CD1c-positive myeloid dendritic cell (primary cell): ENCODE measurements around the gene REPS1.

ENCODE experiments used
- DNase-seq: peaks from one replicate; pipeline ENCODE4 v3.0.0-alpha.2; 2016; ENCODE audit errors: extremely low spot score

REPS1 gene

DNA sequence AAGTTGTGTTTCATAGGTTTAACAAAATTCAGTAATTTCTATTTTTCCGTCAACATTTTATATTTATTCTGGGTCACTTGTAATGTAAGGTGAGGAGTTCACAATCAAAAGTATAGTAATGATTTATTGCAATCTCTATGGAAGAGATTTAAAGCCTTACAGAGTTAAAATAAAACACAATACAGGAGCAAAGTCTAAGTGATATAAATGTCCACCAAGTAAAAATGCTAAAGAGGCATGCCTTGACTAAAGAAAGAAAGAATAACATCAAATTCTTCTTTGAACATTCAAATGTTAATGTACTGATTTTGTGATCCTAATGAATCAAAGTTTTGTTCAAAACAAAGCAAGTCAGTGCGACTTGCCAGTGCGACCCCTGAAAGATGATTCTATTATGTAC lies 61.5 kb downstream of the REPS1 start:
- DNase-seq = no peak

DNA sequence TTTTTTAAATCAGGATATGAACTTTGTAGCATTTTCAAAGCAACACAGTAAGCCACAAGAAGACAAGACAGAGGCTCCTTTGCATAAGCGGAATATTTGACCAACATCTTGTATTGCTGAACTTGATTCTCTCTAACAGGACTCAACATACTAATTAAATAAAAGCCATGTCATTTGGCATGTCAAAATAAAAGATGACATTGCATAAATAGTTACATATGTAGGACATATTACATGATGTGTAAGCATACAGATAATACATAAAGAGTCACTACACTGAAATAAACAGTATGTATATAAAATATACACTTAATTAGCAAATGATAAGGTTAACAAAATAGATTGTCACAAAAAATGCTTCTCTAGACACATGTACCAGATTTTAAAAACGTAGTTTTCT lies 62.2 kb downstream of the REPS1 start:
- DNase-seq = no peak

DNA sequence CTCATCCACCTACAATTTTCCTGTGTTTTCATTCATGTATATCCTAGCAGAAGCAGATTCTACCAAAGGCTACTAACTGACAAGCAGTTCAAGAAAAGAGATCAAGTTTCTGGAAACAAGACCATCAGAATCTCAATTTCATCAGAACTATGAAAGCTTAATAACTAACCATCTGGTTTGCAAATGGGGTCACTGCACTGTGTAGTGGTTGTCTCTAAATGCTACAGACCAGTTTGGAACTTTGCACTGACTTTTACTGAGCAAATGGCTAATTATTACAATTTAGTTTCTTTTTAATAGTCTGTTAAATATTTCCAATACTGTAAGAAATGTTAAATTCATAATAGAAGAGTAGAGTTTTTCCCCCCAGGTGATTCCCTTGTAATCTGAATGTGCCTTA lies 64.5 kb downstream of the REPS1 start:
- no peak for DNase-seq

DNA sequence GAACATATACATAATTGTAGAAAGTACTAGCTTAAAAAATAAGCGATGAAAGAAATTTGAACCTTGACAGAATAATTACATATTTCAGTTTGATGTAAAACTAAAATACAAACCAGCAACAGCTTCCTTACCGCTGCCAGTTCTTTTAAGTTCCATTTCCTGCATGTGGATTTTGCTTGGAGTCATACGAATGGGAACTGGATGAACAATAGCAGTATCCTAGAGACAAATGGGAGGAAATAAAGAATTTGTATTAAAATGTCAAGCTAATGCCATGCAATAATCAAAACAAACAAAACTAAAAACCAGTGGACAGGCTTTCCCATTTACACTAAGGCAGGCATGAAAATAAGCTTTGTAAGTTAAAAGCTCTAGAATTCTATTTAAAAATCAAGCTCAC lies 67.1 kb downstream of the REPS1 start:
- no peak for DNase-seq

DNA sequence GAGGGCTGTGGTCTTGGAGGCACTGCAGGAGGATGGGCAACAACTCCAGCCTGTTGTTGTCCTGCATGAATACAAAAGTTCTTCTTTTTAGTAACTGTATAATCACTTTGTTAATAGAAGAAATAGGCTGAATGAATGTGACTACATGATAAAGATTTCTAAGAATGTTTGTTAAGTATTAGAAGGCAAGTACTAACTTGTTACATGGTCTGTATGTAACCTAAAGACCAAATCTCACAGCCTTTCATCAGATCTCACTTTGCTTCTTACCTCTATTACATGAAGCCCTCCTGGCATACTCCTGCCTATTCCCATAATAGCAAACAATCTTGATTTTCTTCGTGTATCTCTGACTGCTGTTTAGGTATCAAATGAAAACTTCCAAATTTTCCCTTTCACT lies 73.4 kb downstream of the REPS1 start:
- DNase-seq = no peak

DNA sequence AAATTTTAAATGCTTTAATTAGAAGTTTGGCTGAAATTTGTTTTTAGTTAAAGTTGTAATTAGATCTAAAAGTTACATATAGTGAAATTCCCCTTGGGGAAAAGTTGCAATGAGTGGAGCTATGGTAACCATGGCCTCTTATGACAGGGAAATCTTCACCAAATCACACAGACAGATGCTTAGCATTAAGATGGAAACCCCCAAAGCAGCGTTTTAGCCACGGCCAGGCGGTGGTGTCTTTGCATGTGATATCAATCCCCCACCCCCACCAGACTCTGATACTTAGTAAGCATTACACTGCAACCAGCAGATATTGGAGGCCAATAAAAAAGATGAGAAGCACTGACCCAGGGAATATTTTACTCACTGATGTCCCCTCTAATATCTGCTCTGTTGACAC lies 75.7 kb downstream of the REPS1 start:
- no peak for DNase-seq

DNA sequence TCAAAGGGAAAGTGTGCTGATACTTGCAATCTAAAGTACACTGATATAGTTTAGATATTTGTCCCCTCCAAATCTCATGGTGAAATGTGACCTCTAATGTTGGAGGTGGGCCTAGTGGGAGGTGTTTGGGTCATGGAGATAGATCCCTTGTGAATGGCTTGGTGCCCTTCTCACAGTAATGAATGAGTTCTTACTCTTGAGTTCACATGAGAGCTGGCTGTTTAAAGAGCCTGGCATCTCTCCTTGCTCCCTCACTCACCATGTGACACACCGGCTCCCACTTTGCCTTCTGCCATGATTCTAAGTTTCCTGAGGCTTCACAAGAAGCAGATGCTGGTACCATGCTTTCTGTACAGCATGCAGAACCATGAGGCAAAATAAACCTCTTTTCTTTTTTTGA lies 78.1 kb downstream of the REPS1 start:
- no peak for DNase-seq

DNA sequence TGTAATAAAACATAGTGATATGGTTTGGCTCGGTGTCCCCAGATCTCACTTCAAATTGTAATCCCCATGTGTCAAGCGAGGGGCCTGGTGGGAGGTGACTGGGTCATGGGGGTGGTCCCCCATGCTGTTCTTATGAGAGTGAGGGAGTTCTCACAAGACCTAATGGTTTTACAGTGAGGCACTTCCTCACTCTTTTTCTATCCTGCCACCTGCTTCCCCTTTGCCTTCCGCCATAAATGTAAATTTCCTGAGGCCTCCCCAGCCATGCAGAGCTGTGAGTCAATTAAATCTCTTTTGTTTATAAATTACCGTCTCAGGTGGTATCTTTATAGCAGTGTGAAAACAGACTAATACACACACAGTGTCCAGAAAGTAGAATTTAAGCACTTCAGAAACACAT lies 78.5 kb downstream of the REPS1 start:
- DNase-seq = no peak

DNA sequence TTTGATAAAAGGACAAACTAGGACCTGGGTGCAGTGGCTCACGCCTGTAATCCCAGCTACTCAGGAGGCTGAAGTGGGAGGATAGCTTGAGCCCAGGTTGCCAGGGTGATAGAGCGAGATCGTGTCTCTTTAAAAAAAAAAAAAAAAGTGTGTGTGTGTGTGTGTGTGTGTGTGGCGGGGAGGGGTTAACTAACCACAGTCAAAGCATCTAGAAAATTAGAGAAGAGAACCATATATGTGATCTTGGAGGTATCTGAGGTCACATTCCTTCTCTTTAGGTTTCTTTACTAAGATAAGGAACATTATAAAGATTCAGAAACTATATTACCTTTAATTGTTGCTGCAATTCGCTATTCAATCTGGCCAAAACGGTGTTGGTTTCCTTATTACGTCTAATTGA lies 80.9 kb downstream of the REPS1 start:
- DNase-seq = no peak

DNA sequence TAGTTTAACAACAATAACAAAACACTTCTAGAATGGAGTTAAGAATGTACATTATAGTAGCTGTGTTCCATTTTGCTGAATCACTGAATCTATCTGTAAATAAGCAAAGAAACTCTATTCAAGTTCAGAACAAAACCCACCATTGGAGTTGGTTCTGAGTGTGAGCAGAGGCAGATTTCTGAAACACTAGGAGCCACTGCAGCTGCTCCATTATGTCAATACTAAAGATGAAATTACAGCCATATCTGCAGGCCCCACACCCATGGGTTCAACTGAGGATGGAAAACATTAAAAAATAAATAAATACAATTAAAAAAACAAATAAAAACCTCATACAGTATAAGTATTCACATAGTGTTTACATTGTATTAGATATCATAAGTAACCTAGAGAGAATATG lies 91.0 kb downstream of the REPS1 start:
- DNase-seq = no peak

DNA sequence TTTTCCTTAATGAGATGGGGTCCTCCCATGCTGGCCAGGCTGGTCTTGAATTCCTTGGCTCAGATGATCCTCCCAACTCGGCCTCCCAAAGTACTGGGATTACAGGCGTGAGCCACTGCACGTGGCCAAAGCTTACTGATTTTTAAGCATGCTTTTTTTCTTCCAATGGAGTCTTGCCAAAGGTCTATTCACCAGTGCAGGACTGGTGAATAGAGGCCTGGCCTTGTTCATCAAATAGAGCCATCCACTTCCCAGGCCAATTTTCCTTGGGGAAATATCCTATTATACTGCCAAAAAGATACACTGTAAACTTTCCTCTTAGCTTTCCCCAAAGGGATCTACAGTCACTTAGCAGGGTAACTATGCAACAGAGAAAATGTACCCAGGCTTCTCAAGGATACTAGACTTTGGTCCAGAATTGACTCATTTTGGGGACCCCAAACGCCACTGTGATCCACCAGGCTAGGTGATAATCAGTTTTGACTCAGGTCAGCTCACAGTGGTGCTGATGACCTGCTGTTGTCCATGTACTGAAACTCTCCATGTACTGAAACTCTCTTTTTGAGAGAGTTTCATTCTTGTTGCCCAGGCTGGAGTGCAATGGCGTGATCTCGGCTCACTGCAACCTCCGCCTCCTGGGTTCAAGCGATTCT lies 91.8 kb downstream of the REPS1 start:
- DNase-seq = no peak

DNA sequence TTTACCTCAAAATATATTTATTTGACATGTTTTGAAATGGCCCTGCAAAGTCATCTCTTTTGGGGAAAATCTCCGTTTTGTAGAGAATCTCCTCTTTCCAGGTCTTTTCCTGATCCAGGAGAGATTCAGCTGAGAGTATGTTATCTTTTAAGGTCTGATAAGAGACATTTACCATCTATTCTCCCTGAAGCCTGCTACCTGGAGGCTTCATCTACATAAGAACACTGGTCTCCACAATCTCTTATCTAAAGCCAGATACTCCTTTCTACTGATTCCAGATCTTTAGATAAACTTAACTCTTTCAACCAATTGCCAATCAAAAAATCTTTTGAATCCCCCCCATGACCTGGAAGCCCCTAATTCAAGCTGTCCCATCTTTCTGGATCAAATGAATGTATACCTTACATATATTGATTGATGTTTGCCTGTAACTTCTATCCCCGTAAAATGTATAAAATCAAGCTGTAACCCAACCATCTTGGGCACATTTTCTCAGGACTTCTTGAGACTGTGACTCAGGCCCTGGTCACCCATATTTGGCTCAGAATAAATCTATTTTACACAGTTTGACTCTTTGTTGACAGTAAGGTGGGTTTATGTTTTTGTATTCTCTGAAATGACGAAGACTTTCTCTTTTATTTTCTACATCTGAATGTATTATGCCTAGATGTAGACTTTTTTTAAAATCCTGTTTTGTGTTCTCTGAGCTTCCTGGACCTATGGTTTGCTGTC lies 96.6 kb downstream of the REPS1 start:
- no peak for DNase-seq

DNA sequence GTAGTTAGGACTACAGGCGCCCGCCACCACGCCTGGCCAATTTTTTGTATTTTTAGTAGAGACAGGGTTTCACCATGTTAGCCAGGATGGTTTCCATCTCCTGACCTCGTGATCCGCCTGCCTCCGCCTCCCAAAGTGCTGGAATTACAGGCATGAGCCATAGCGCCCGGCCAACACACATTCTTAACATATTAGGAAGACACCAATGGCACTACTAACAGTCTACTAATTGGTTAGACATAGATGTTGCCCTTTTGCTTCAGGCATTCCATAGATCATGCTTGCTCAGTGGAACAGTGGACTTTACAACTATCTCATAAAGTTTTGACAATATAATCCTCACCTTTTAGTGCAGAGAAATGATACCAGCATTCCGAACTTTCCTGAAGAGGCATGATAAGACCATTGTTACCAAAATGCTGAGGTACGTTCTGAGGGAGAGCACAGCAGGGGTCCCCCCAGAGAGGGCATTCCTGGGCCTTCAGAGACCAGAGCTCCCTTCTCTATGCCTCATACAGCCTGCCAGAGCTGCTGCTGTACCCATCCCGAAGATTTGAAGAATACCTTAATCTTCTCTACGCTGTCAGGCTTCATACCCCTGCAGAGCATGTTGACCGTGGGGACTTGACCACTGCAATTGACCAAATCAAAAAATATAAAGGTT lies 102.8 kb downstream of the REPS1 start:
- no peak for DNase-seq

DNA sequence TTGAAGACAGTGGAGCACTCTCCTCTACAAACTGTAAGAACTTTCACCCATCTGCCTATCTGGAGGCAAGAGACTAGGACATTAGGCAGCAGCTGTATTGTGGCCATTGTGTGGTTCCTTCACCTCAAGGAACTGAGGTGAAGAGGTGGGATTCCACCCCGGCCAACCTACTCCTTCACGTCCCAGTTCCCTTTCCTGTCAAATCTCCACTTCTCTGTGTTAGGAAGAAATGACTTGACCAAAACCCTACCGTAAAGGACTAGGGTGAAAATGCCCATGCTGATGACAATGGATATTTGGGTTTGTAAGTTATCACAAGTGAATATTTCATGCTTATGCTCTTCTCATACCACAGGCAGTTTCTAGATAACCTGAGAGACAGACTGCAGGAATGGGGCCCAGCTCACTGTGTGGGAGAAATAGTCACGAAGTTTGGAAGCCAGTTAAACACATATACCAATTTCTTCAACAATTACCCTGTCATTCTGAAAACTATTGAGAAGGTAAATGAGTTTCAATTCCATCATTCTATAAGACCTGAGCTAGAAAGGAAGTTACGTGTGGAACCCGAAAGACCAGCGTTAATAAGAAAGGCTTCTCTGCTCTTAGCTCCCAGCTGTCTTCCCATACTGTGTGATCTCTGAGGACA lies 105.6 kb downstream of the REPS1 start:
- DNase-seq = no peak

DNA sequence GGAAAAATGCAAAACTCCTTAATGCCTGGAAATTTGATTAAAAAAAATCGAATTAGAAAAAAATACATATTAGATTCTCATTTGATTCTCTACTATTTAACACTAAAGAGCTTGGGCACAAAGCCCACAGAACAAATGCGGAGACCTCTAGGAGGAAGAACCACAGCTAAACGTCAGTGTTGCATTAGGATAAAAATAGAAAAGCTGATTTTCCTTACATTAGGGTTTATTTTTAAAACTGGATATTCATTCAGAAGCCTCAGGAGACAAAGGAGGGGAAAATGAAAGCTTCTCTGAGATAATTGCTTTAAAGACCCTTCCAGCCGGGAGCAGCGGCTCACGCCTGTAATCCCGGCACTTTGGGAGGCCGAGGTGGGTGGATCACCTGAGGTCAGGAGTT lies 114.9 kb downstream of the REPS1 start:
- no peak for DNase-seq

DNA sequence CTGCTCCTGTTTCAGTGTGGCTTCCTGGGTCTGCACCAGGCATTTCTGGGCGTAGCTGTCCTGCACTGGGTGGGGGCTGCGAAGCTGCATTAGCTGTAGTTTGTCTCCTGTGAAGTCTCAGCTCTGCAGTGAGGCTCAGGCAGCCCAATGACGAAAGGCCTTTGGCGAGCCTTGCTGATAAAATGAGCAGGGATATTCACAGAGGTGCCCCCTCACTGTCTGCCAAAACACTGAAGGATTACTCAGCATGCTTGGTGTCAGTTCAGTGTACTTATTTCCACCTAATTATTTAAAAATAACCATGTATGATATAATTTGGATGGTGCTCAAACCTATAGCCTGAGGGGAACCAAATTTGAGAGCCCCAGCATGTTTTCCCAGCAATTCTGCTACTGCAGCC lies 118.7 kb downstream of the REPS1 start:
- DNase-seq = no peak

DNA sequence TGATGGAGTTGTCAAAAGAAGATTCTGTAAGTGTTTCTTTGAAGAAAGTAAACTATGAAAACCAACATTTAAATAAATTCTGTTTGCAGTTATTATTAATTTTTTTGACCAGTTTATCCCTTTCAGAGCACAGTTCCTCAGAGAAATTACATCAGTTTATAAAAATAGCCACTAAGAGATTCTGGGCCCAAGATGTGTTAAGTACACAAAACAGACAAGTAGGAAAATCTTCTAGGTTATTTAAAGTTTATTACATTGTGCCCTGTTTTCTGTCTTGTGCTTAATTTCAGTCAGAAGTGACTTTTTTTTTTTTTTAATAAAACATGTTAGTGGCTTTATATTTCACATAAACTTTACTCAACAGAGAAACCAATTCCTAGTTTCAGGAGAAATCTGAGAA lies 119.9 kb downstream of the REPS1 start:
- DNase-seq = no peak

DNA sequence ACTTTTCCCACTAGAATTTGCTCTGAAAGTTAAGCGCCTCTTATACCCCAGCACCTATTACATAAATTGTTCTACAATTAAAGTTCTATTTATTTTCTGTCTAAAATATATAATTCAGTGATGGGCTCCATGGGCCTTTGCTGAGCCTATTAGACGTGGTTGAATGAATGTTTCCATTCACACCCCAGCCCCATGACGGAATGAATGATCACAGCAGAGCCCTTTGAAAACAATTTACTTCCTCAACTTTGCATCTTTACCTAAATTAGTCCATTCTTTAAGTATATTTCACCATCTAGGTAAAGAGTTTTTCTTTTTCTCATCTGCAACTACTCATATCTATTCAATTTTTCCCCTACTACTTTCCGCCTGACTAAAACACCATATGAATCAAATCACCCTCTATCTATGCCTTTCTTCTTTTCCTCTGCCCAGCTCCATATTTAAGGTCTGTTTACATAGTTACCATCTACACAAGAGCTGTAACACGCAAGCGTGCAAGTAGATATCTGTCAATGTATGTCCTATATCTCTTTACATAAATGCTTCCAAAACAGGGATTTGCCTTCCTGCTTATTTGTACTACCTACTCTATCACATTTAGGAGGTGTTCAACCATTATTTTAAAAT lies 122.5 kb downstream of the REPS1 start:
- DNase-seq = no peak

DNA sequence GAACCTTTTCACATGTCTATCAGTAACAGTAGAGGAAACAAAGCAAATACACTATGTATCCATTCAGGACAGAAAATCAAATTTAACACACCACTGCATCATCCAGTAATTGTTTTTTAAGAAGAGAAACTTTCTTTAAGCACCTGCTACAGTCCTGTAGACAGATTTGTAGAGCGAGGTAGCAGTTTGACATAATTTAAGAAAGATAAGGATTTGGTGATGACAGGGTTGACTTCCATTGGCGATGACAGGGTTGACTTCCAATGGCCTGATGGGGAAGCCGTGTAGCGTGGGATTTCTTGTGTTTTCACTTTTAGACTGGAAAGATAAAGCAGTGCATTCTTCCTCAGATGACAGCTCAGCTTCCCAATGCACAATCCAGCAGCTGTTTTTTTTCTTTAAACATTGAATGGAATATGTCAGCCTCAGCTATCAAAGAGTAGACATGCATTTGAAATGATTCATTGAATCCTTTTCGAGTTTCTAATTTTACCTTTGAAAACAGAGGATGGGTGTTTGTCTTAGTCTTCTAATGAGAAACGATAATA lies 123.6 kb downstream of the REPS1 start:
- DNase-seq = no peak

DNA sequence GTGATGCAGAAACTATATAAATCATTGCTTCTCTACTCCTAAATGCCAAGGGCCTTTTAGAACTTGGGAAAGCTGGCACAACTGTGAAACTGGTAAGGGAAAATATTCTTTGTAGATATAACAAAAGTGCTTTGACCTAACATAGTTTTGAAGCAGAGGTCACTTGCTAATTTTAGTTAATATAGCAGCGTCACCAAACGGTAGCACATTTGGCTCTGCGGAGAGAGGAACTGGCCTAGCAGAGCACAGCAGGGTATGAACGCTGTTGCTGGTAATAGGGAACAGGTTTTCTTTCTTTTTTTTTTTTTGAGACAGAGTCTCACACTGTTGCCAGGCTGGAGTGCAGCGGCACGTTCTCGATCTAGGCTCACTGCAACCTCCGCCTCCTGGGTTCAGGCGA lies 124.7 kb downstream of the REPS1 start:
- DNase-seq = no peak

DNA sequence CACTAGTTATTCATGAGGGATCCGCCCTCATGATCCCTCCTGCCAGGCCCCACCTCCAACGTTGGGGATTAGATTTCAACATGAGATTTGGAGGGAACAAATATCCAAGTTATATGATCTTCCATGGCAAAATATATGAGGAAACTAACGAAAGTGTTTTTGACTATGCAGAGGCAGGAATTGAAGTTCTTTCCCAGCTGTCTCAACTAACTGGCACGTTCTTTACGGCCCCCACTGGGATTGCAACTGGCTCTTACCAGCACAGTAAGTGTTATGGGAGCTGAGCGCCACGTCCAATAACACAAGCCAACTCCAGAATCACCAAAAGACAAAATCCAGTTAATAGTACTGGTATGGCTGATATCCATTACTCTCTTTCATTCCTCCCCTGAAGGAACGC lies 125.6 kb downstream of the REPS1 start:
- DNase-seq = no peak

DNA sequence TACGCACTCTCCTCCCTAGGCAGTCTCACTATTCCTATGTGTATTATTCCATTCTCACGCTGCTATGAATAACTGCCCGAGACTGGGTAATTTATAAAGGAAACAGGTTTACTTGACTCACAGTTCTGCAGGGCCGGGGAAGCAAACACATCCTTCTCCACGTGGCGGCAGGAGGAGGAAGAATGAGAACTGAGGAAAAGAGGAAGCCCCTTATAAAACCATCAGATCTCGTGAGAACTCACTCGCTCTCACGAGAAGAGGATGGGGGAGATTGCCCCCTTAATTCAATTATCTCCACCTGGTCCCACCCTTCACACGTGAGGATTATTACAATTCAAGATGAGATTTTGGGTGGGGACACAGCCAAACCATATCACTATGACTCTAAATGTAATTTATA lies 130.3 kb downstream of the REPS1 start:
- DNase-seq = peak; percentile 8
